Stimulated activated CD4-positive, alpha-beta T cell treated with anti-CD3 and anti-CD28 coated beads, Interleukin-1b, Interleukin-23, amount 100 ng/mL, for 24 hours (primary cell): Measurements from ENCODE around the gene INHBA.

ENCODE experiments used
- DNase-seq, 4 experiments: peaks; one replicate each; pipeline ENCODE4 v3.0.0-alpha.2; 2020; ENCODE audit warnings: low read depth in 4 of 4, low spot score in 1 of 4

The INHBA gene

GRCh38 chr7:41702635-41703371, at the start of gene INHBA:
Gene INHBA (minus strand): TSS chr7:41703090. CDS start chr7:41700374, 2,716 bp downstream.
- DNase-seq = no peak

GRCh38 chr7:41752615-41753014, 49.7 kb upstream of the INHBA start:
- DNase-seq = no peak

DNA sequence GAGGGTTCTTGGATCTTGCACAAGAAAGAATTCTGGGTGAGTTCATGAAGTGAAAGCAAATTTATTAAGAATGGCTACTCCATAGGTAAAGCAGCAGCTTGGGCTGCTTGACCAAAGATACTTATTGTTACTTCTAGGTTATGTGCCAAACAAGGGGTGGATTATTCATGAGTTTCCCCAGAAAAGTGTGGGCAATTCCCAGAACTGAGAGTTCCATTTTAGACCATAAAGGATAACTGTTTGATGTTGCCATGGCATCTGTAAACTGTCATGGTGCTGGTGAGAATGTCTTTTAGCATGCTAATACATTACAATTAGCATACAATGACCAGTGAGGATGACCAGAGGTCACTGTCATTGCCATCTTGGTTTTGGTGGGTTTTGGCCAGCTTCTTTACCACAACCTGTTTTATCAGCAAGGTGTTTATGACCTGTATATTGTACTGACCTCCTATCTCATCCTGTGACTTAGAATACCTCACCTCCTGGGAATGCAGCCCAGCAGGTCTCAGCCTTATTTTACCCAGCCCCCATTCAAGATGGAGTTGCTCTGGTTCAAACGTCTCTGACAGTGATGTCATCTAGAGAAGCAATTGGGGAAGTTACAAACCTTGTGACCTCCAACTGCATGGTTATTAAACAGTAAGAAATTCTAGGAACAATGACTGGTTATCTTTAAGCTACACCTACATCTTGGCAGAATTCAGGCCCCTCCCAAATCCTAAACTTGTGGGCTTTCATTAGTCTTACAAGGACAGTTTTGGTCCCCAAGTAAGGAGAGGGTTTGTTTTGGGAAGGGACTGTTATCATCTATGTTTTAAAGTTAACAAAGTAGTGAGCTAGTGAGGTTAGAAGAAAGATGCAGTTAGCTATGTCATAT, 48.0 kb upstream of the INHBA start:
- no peak for DNase-seq

DNA sequence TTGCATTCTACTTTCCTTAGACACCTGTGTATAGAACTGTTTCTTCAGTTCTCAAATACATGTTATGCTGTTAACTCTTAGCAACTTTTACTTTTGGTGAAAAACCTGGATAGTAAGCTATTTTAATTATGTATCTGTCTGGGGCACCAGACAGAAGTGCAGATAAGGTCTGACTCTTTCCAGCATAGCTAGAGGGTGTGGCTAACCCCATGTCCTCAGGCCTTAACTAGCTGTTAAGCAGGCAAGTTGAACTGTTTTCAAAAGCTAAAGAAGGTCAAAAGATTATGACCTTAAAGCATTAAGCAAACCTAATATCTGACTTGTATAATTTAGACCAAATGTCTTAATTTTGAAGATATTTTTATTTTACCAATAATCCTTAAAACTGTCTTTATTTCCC, 45.1 kb upstream of the INHBA start:
- no peak for DNase-seq

DNA sequence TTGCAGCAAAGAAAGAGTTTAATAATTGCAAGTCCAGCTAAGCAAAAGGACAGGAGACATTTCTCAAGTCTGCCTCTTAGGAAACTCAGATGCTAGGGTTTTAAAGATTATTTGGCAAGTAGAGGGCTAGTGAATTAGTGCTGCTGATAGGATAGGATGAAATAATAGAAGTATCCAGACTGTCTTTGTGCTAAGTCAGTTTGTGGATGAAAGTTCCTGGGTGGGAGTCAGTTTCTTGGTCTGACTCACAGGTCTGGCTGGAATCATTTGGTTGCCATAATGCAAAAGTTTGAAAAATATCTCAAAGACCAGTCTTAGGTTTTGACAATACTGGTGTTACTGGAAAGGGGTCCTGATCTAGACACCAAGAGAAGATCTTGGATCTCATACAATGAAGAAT, 42.6 kb upstream of the INHBA start:
- DNase-seq = no peak

GRCh38 chr7:41744161-41744560, 41.3 kb upstream of the INHBA start:
- DNase-seq = no peak

DNA sequence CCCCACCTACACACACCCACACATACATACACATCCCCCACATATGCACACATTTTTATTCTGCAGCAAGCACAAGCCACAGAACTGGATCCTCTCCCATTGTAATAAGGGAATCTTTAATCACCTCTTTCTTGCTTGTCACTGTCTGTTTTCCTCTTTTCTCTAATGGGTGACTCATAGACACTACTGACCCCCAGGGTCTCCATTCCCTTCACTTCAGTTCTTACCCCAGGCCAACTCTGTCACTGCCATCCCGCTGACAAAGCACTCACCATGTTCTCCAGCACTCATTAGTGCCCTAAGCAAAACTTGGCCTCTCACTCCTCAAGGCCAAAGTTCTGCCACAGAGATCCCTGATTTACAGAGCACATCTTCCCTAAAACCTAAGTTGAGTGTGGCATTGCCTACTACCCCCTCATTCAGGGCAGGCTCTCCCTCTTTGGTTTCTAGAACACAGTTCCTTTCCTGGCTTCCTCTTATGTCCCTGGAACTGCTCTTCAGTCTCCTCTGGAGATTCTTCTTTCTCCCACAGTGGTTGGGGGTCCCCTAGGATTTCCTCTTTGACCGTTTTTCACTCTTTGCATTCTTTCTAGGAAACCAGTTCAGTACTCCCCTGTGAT, 39.6 kb upstream of the INHBA start:
- DNase-seq = no peak

DNA sequence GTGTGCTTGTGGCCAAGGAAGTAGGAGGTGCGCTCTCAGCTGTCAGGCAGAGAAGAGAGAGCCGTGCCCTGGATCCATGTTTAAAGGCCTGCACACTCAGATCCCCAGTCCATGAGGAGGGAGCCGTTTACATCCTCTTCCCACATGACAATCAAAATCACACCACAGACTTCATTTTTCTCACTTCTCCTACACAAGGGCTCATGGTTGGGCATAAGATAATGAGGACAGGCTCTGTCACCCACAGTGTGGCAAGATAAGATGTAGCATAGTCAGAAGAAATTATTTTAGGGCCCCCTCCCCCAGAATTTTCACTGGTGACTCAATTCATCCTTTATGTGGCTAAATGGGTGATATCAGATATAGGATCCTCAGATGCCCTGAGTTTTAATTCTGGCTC, 35.9 kb upstream of the INHBA start:
- DNase-seq = no peak

DNA sequence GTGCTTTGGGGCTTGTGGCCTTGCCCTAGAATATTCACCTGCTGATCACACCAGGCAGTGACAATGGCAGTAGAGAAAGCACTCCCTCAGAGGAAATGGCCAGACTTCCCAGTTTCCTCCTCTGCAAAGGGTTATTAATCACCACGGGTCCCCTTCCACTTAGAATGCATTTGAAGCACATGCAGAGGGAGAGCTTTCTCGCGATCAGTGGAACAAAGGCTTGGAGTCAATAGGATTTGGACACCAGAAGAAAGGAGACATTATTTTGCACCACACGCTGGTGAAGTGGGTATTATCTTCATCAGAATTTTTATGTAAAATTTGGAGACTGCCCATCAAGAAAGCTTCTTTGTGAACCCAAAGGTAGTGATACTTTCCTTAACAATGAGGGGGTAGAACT, 35.4 kb upstream of the INHBA start:
- DNase-seq = no peak

GRCh38 chr7:41735206-41735605, 32.3 kb upstream of the INHBA start:
- DNase-seq = no peak

DNA sequence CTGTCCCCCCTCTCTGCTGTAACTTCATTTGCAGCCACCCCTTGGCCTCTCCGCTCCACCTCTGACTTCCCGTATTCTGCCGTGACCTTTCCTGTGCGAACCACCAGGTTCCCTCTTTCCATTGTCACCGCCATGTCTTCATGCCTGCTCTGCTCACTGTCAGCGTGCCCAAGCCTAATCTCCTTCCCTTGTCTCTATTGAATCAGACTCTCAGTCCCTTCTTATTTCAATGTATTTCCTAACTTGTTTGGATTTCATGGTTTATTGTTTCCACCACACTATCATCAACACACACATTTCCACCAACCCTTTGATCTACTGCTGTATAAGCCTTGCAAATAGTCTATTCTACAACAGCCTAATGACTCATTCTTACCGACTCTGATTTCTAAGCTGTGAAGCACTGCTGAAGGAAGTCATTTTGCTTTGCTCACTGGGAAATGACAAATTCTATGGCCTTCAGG, 30.0 kb upstream of the INHBA start:
- no peak for DNase-seq

DNA sequence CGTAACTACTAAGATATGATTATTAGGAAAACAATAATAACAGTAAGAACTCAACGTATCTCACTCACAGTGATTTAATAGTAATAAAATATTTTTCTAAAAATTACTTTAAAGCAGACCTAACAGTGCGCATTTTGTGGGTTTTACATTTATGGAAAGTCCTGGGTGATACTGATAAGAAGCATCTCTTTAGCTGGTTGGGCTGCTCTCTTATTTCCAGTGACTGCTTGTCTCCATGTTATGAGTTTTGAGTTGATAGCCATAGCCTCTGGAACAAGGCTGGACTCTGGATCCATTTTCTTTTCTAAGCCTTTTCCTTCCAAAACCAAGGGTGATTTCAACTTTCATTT, 29.5 kb upstream of the INHBA start:
- DNase-seq = no peak

DNA sequence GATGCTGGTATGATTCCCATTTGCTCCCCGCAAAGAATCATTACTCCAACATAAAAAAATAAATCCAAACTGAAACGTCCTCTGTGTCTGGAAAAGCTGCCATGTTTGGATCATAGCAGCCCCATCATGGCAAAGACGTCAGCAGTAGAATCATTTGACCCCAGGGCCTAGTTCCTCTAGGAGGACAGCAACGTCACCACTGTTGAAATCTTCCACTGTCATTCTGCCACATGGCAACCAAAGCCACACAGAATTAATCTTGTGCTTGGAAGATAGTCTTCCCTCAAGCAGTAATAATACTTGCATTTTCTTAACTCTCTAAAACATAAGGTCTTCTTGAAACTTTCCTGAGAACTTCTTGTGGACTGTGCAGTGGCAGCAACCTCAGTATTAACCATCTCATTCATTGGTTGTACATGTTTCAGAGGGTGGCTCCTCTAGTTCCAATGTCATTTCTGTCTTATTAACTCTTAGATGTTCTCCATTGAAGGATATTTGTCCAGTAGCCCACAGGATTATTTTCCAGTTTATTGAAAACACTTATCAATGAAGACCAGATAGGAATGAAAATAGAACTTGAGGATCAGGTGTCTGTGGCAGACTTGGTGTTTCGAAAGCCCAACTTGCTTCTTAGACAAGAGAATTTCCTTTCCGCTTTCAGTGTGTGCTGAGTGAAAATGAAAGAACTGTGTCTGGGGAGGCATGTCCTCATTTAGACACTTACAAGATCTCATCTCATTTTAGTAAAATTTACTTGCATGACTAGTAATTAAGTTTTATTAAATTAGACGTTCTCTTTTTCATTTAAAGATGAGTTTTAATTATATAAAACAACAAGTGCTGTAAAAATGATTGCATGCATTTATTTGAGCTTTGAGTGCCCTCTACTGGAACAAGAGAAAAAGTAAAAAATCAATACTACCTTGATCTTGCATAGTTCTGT, 28.9 kb upstream of the INHBA start:
- no peak for DNase-seq

GRCh38 chr7:41730668-41731067, 27.8 kb upstream of the INHBA start:
- DNase-seq = no peak

DNA sequence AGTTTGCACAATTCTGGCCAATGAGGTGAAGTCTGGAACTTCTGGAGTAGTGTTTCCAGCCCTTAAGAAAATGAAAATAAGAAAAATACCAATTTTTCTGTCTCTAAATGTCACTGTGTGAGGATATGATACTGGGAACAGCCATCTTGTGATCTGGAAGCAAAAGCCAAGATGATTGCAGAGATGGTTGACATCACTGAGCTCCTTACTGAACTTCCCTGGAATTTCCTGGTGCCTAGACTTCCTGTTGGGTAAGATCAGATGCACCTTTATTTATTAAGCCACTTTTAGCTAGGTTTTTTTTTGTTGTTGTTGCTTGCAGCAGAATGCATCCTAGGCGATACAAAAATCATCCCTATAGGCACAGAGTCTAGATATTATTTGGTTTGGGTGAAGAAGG, 27.3 kb upstream of the INHBA start:
- DNase-seq = no peak

DNA sequence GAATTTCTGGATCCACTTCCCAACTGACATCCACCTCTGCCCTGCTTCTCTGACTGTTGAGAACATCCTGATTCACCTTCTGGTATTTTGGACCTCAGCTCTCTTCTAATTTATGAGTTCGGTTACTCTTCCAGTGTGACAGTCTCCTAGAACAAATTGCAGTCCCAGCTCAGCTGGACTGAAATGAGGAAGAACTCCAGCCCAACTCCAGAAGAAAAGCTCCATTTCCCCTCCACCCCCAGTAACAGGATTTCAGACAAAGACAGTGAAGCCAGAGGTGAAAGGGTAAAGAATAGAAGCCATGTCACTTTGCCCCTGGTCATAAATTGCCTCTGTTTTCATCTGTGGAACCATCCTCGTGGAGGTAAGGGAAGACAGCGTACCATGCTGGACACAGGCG, 26.2 kb upstream of the INHBA start:
- no peak for DNase-seq

DNA sequence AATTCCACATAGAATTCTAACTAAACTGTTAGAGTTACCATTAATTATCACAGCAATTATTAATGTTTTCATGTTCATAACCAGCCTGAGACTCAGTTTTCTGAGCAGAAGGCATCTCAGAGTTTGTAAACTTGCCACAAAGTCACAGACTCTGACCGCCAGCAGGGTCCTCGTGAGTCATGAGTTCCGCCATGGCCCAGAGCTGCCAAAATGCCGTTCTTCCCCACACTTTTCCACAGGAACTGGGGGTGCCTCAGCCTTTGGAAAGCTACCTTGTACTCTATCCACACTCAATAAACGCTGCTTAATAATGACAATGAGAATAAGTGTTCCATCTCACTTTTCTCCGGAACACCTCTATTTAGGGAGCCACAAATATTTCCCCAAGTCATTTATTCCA, 22.1 kb upstream of the INHBA start:
- no peak for DNase-seq

DNA sequence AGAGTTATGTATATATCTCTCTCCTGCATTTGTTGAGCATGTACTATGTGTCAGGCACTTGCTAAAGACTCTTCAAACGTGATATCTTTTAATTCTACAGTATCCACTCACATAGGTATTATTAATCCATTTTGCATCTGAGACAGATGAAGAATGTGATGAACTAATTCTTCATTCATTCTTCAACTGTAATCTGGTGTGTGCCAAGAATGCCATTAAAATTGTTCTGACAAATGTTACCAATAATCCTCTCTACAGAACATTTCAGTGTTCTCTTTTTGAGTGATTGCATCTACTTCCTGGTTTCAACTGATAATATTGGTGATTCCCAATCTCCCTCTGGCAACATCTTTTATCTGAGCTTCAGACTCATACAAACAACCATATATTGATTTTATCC, 18.0 kb upstream of the INHBA start:
- DNase-seq = no peak

- no peak for DNase-seq
Measured at GRCh38 chr7:41720046-41720445, 17.2 kb upstream of the INHBA start.

- DNase-seq = no peak
Measured at GRCh38 chr7:41716691-41717090, 13.8 kb upstream of the INHBA start.

DNA sequence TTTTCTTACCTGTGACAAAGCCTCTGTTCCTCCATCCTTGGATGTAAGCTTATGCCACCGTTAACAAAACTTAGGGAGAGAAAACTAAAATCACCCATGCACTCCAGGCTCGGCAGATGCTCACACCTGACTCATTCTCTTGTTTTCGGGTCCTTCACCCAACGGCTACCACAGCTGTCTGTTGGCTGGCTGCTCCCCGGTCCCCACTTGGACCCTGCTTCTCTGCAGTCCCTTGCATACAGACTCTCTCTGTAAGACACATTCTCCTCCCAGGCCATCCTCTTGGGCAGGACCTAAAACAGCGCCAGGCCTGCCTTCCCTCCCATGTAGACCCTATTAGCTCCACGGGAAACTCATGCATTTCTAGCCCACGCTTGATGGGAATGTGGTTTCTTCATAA, 12.1 kb upstream of the INHBA start:
- DNase-seq = no peak
